HepG2 (cell line): Measurements from ENCODE around the gene UPK1A. TPM values are rescaled to one million over a fixed set of nuclear protein-coding genes. Genes with fewer than 3 reads are reported as not detected.

Source experiments
- CHD4 ChIP-seq: fragments of 200-600 bp; sonication (generic); IDR thresholded peaks from 2 replicates; pipeline ENCODE4 v1.7.0; 2017; ENCODE audit warnings: mild to moderate bottlenecking, low read length, borderline replicate concordance
- EED ChIP-seq: sonication (generic); formaldehyde crosslinking; IDR thresholded peaks from 2 replicates; pipeline ENCODE4 v1.5.0; 2020; ENCODE audit warnings: mild to moderate bottlenecking, missing genetic modification reagents
- ELF1 ChIP-seq: sonication (generic); formaldehyde crosslinking; IDR thresholded peaks from 2 replicates; pipeline ENCODE4 v1.4.0; 2020; ENCODE audit warnings: missing genetic modification reagents
- FOXA1 ChIP-seq, 2 experiments: fragments of 450-650 bp in 1 of 2; sonication (generic) in 1 of 2; formaldehyde crosslinking in 1 of 2; IDR thresholded peaks; 2 replicates each; pipeline versions ENCODE4 v1.4.0 to v1.6.1; 2016 to 2020; ENCODE audit warnings: missing genetic modification reagents in 1 of 2
- FOXM1 ChIP-seq: sonication (generic); formaldehyde crosslinking; IDR thresholded peaks from 2 replicates; pipeline ENCODE4 v1.5.0; 2020; ENCODE audit warnings: missing genetic modification reagents
- FUBP1 ChIP-seq: sonication (generic); formaldehyde crosslinking; IDR thresholded peaks from 2 replicates; pipeline ENCODE4 v1.5.1; 2020; ENCODE audit warnings: missing genetic modification reagents, mild to moderate bottlenecking, borderline replicate concordance
- GLI4 ChIP-seq: sonication (generic); formaldehyde crosslinking; IDR thresholded peaks from 2 replicates; pipeline ENCODE4 v1.5.1; 2020; ENCODE audit warnings: missing genetic modification reagents, mild to moderate bottlenecking, moderate library complexity, borderline replicate concordance
- JDP2 ChIP-seq: sonication (generic); formaldehyde crosslinking; IDR thresholded peaks from 2 replicates; pipeline ENCODE4 v1.8.1; 2022; ENCODE audit warnings: missing genetic modification reagents, borderline replicate concordance
- KDM1A ChIP-seq: IDR thresholded peaks from 2 replicates; pipeline ENCODE4 v1.6.1; 2016; ENCODE audit warnings: missing compliant biosample characterization
- MATR3 ChIP-seq: sonication (generic); formaldehyde crosslinking; IDR thresholded peaks from 2 replicates; pipeline ENCODE4 v1.4.0; 2020; ENCODE audit warnings: missing genetic modification reagents
- MYPOP ChIP-seq: sonication (generic); formaldehyde crosslinking; IDR thresholded peaks from 2 replicates; pipeline ENCODE4 v1.8.1; 2023; ENCODE audit warnings: mild to moderate bottlenecking, moderate library complexity, missing genetic modification reagents
- NCOA5 ChIP-seq: sonication (generic); formaldehyde crosslinking; IDR thresholded peaks from 2 replicates; pipeline ENCODE4 v1.4.0; 2020; ENCODE audit warnings: missing genetic modification reagents
- ONECUT2 ChIP-seq: sonication (generic); formaldehyde crosslinking; IDR thresholded peaks from 2 replicates; pipeline ENCODE4 v1.4.0; 2020; ENCODE audit warnings: missing genetic modification reagents
- PHB2 ChIP-seq: fragments of 450-650 bp; IDR thresholded peaks from 2 replicates; pipeline ENCODE4 v1.6.1; 2018; ENCODE audit not compliant: partially characterized antibody
- PHF20 ChIP-seq: sonication (generic); formaldehyde crosslinking; IDR thresholded peaks from 2 replicates; pipeline ENCODE4 v1.5.0; 2020; ENCODE audit warnings: mild to moderate bottlenecking, missing genetic modification reagents
- POLR2G ChIP-seq: fragments of 200-400 bp; formaldehyde crosslinking; IDR thresholded peaks from 2 replicates; pipeline ENCODE4 v1.6.1; 2018; ENCODE audit warnings: mild to moderate bottlenecking, low read depth, low read length, moderate library complexity
- SMARCE1 ChIP-seq: fragments of 450-650 bp; IDR thresholded peaks from 2 replicates; pipeline ENCODE4 v1.6.1; 2017; ENCODE audit warnings: borderline replicate concordance
- TEAD3 ChIP-seq: optimal IDR thresholded peaks from 2 replicates; pipeline ENCODE3; 2016; ENCODE audit warnings: borderline replicate concordance
- ZC3H4 ChIP-seq: sonication (generic); formaldehyde crosslinking; IDR thresholded peaks from 2 replicates; pipeline ENCODE4 v1.4.0; 2020; ENCODE audit warnings: missing genetic modification reagents, borderline replicate concordance
- ZFP1 ChIP-seq: IDR thresholded peaks from 2 replicates; pipeline ENCODE4 v1.6.1; 2016
- ZNF180 ChIP-seq: sonication (generic); formaldehyde crosslinking; IDR thresholded peaks from 2 replicates; pipeline ENCODE4 v1.4.0; 2020; ENCODE audit warnings: low read depth, missing genetic modification reagents, borderline replicate concordance
- ZNF24 ChIP-seq: fragments of 450-650 bp; IDR thresholded peaks from 2 replicates; pipeline ENCODE4 v1.6.1; 2017; ENCODE audit warnings: antibody characterized with exemption, mild to moderate bottlenecking
- ZNF263 ChIP-seq: sonication (generic); formaldehyde crosslinking; IDR thresholded peaks from 2 replicates; pipeline ENCODE4 v1.4.0; 2020; ENCODE audit warnings: missing genetic modification reagents
- ZNF343 ChIP-seq: sonication (generic); formaldehyde crosslinking; IDR thresholded peaks from 2 replicates; pipeline ENCODE4 v1.4.0; 2020; ENCODE audit warnings: mild to moderate bottlenecking, missing genetic modification reagents
- ZNF446 ChIP-seq: sonication (generic); formaldehyde crosslinking; IDR thresholded peaks from 2 replicates; pipeline ENCODE4 v1.5.0; 2020; ENCODE audit warnings: mild to moderate bottlenecking, missing genetic modification reagents
- ZNF556 ChIP-seq: sonication (generic); formaldehyde crosslinking; IDR thresholded peaks from 2 replicates; pipeline ENCODE4 v1.4.0; 2020; ENCODE audit warnings: mild to moderate bottlenecking, missing genetic modification reagents, borderline replicate concordance
- ZNF558 ChIP-seq: sonication (generic); formaldehyde crosslinking; IDR thresholded peaks from 2 replicates; pipeline ENCODE4 v1.9.0; 2022; ENCODE audit warnings: mild to moderate bottlenecking, missing genetic modification reagents, borderline replicate concordance
- ZNF562 ChIP-seq: sonication (generic); formaldehyde crosslinking; IDR thresholded peaks from 2 replicates; pipeline ENCODE4 v1.8.0; 2022; ENCODE audit warnings: missing genetic modification reagents, borderline replicate concordance
- ZNF605 ChIP-seq: sonication (generic); formaldehyde crosslinking; IDR thresholded peaks from 2 replicates; pipeline ENCODE4 v1.8.0; 2022; ENCODE audit warnings: mild to moderate bottlenecking, missing genetic modification reagents
- ZNF670 ChIP-seq: sonication (generic); formaldehyde crosslinking; IDR thresholded peaks from 2 replicates; pipeline ENCODE4 v1.8.0; 2022; ENCODE audit warnings: mild to moderate bottlenecking, missing genetic modification reagents, borderline replicate concordance
- ZSCAN21 ChIP-seq: sonication (generic); formaldehyde crosslinking; IDR thresholded peaks from 2 replicates; pipeline ENCODE4 v1.8.0; 2022; ENCODE audit warnings: mild to moderate bottlenecking, missing genetic modification reagents, moderate library complexity, borderline replicate concordance
- polyA plus RNA-seq, 8 experiments: library from polyadenylated mRNA; depleted of rRNA in 3 of 8; stranded (reverse) in 7 of 8; unstranded in 1 of 8; fragments of >200 nt; fragmentation: Illumina TruSeq in 4 of 8; extraction: Trizol in 4 of 8; gene quantifications; 2 replicates each; pipeline versions ENCODE4 v1.2.1 to v1.2.3, GENCODE V29; 2011 to 2016; ENCODE audit warnings: low read depth in 4 of 8, missing spikeins in 1 of 8, mixed read lengths in 1 of 8; ENCODE audit not compliant: insufficient read depth in 1 of 8
- total RNA-seq, 5 experiments: library from RNA; depleted of rRNA; stranded (reverse); fragments of >200 nt; fragmentation: Illumina TruSeq; extraction: Trizol; gene quantifications; 2 replicates each; pipeline ENCODE4 v1.2.3, GENCODE V29; 2016; ENCODE audit warnings: low read depth in 1 of 5

The UPK1A gene
- total and polyA plus RNA-seq, 2 of the 13 experiments (the other 11 are each of a cell fraction or from before 2014, with no cell fraction given) = 2.9 TPM; not detected in 1

DNA sequence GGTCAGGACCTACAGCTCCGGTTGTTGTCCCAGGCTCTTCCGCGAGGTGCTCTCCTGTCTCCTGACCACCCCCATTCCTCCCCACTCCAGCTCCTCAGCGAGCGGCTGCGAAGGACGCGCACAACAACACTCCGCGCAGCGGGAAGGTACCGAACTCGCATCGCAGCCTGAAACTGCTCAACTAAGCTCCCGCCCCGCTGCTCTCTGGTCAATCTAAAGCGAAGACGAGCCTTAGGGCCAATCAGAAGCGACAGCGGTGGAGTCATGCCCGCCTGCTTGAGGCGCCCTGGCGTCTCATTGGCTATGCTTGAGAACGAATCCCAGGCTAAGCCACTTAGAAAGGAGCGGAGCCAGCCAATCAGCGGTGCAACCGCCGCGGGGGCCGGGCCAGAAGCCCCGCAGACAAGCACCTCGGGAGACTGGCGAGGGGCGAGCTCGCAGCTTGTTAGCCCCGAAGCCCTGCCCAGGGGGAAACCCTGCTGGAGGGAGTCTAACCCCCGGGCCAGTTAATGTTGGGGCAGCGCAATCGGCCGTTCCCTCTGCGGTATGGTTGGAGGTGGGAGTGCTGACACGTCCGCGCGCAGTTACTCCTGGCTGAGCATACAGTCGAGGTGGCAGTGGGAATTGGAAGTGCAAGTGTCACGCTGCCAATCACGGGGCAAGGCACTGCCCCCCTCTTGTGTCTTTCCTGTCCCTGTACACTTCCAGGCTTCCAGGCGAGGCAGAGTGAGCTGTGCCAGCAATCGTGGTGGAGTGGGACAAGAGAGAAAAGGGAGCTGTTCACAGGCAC is 36.1 kb downstream of the UPK1A start (continued):
- TF ChIP-seq ZNF556 (CRISPR knock-in tag) (peak; percentile 24; the same call in 1 of the 2 replicates), ONECUT2 (CRISPR knock-in tag) (no peak), MYPOP (peak; percentile 86), ZNF180 (CRISPR knock-in tag) (no peak), MATR3 (CRISPR knock-in tag) (no peak), ZNF343 (CRISPR knock-in tag) (no peak), EED (CRISPR knock-in tag) (no peak), KDM1A (no peak), ZNF562 (CRISPR knock-in tag) (no peak), ZNF605 (CRISPR knock-in tag) (peak; percentile 79), TEAD3 (CRISPR knock-in tag) (peak; percentile 10), ZFP1 (CRISPR knock-in tag) (no peak), ZSCAN21 (no peak), PHF20 (CRISPR knock-in tag) (no peak; the same call in 1 of the 2 replicates), FUBP1 (no peak), GLI4 (CRISPR knock-in tag) (peak; percentile 84; the same call in 1 of the 2 replicates), SMARCE1 (no peak), ZNF24 (no peak), ZNF263 (CRISPR knock-in tag) (peak; percentile 68), ZC3H4 (CRISPR knock-in tag) (no peak), POLR2G (peak; percentile 56), CHD4 (no peak), ZNF558 (0 out of 2 replicates have a peak, but pooled peaks have one; percentile 64), ZNF446 (CRISPR knock-in tag) (no peak), FOXA1 (IDR thresholded peaks at IDR 0.05) (no peak), FOXA1 (CRISPR knock-in tag; IDR thresholded peaks at IDR 0.05) (no peak), ZNF670 (CRISPR knock-in tag) (no peak), JDP2 (CRISPR knock-in tag) (no peak), FOXM1 (CRISPR knock-in tag) (no peak), PHB2 (no peak), NCOA5 (CRISPR knock-in tag) (no peak), ELF1 (no peak; the same call in 1 of the 2 replicates)
